Measurements from ENCODE around the gene MS4A7.

MS4A7 gene

DNA sequence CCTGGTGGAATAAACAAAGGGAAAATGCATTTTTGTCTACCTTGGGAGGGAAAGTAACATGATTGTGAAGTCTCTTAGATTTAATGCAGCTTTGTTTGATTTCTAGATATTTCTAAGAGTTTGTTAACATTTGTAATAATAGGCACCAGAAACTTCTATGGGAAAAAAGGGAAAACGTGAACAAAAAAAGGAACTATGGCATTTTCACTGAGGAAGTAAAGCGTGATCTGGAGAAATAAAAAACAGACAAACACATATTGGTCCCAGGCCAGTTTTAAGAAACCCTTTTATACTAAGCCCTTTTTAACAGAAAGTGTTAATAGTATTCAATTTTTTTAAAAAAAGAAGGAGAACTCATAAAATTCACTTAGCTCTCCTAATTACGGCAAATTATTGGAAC lies 6.9 kb upstream of the MS4A7 start:
- no peak for DNase-seq

DNA sequence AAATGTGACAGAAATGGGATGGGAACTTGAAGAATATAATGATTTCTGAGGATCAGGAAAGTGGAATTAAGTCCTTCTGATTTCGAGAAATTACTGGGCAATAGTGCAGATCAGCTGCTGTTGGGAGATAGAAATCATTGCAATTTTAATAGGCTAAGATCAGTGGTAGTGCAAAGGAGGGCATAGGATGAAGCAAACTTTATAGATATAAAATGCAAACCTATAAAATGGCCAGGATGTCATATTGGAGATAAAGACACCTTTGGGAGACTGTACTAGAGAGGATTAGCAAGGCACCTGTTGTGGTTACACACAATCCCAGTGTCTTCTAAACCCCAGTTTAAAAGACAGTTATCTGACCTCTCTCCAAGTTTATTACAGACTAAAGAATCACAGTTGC lies 6.5 kb upstream of the MS4A7 start:
- DNase-seq: no peak

DNA sequence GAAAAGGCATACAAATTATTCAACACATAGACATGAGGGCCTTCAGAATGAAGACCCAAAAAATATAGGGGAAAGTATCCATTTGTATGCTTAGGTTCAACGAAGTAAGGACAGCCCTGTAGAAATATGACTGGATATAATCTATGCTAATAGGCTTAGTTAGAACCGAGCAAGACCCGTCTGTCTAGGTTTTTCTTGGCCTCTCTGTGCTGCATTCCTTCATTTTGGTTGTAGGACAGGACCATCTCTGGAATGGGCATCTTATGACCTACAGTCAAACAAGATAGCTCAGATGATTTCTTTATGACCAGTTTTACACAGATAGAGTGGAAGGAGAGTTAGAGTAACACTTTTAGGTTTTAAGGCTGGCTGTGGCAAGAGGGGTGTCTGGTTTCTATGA lies 5.6 kb upstream of the MS4A7 start:
- DNase-seq: no peak

DNA sequence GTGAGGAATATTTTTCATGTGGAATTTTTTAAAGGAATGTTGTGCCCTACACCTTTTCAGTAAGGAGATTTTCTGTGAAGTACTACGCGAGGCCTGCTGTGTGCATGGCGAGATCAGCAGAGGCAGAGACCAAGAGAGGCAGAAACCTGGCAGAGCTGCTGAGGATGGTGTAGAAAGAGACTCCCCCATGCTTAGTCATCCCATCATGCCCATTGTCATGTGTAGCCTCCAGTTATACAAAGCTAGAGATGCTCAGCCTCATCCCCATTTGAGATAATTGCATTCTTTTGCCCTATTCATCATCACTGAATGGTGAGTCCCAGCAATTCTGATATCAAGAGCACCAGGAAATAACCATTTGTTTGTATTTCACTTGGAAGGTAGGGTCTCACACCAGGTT lies 3.0 kb upstream of the MS4A7 start:
- DNase-seq: no peak

DNA sequence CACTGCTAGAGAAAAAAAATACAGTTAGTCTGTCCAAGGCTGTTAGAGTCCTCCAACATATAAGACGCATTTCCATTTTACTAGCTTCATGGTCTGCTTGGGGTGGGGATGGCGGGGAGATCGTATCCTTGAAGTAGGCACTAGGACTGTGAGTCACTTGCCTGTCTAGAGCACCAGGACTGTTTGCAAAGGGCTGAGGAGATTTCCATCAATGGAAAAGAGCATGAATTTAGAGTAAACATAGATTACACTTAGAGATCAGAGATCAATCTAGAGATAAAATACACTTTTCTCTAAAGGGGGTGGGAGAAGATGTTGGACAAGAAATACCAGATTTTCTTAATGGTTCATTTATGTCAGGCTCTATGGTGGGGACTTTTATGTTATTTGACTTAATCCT lies 1.7 kb upstream of the MS4A7 start:
- no peak for DNase-seq

DNA sequence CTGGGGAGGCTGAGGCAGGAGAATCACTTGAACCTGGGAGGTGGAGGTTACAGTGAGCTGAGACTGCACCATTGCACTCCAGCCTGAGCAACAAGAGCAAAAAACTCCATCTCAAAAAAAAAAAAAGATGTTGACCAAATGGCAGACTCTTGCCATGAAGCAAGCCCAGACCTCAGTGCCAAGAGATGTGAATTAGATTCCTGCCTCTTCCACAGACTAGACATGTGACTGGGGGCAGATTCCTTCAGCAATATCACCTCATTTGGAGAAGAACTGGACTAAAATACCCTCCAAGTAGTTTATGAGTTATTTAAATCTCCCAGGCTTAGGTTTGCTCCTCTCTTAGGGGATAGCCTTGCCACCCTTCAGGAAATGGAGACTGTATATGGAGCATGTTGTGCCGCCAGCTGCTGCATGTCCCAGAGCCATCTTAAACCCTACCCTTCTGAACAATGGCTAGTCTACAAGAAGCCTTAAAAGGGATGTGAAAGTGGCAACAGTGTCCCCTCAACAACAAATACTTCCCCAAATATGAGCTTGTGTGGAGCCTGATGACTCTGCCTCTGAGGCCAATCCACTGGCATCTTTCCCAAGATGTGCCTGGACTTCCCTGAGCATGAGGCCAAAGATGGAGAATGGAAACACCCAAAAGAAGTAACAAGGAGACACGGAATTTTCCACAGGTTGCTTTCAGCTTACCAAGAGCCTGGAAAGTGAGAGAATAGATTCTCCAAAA lies 763 bp upstream of the MS4A7 start:
- no peak for DNase-seq

DNA sequence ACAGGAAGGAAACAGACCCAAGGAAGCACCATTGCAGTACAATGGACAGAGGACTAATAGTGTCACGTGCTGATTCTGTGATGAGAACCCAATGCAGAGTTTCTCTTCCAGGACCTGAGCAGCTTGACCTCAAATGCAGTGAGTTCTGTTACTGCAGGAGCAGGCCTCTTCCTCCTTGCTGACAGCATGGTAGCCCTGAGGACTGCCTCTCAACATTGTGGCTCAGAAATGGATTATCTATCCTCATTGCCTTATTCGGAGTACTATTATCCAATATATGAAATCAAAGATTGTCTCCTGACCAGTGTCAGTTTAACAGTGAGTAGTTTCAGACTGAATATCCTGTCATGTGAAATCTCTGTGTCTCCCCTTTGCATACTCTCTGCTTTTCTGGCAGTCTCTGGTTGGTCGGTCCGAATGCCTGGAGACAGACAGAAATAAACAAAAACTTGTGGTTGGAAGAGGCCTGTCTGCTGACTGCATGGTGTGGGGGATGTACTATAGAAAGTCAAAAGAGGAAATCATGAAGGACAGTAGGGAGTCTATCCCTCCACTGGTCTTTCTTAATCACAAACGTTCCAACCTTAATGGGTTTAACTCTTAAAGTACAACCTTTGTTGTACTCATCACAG lies 11.1 kb downstream of the MS4A7 start:
- no peak for DNase-seq

DNA sequence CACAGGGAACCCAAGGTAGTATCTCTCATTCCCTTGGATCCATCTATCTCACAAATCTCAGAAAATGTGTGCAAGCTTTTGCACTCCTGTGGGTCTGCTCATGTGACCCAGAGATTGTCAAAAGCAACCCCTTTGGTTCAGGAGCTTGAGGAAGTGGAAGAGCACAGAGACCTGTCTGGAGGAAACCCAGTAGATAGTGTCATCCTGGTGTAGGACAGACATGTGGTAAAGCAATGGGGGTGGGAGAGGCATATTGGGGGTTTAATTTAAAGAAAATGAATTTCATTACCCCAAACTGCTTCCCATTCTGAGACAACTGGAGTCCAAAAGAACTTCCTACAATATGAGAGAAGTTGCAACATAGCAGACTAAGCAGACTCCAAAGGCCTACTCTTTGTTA lies 12.1 kb downstream of the MS4A7 start:
- DNase-seq: no peak

DNA sequence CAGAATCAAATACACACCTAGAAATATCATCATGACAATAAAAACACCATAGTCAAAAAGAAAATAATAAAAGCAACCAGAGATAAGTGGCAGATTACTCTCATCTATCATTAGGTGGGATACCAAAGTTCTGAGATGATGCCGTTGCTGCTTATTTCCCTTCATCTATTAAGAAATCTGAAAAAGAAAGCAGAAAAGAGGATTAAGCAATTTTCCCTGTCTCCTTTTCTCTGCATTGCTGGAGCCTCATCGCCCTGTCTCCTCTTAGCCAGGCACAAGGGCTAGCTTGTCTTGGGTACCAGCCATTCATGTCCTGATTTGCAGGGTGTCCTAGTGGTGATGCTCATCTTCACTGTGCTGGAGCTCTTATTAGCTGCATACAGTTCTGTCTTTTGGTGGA lies 14.0 kb downstream of the MS4A7 start:
- DNase-seq: no peak

DNA sequence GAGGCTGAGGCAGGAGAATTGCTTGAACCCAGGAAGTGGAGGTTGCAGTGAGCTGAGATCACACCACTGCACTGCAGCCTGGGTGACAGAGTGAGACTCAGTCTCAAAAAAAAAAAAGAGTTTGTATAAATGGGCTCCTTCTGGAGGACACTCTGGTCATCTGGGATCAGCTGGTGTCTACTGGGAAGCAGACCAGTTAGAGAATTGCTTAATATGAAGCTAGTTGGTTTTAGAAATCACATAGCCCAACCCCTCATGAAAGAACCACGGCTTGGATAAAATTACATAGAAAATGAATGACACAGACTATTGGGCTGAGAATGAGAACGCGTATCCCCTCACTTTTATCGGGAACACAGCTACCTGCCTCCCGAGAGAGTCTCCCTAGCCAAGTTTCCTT lies 14.7 kb downstream of the MS4A7 start:
- no peak for DNase-seq

DNA sequence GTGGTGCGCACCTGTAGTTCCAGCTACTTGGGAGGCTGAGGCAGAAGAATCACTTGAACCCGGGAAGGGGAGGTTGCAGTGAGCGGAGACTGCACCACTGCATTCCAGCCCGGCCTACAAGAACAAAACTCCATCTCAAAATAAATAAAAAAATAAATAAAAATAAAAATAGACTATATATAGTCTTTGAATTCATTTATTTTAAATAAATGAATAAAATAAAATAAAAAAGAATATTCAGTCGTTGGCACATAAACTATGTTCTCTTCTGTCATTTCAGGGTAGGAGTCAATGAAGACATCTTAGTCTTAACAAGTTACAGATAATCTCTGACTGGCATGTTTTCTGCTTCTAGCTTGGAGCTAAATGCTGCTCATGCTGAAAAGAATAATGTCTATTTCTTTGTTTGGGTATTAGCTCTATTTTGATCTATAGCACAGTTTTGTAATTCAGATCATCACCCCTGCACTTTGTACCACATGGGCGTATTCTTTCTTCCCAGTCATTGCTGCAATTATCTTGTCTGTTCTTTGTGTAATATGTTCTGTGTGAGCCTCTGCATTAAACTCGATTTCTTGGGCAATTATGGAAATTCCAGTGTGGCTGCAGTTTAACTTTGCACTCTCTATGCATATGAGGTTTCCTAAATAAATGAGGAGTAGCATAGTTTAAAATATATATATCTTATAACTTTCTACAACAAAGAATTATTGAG lies 16.5 kb downstream of the MS4A7 start:
- DNase-seq: no peak

DNA sequence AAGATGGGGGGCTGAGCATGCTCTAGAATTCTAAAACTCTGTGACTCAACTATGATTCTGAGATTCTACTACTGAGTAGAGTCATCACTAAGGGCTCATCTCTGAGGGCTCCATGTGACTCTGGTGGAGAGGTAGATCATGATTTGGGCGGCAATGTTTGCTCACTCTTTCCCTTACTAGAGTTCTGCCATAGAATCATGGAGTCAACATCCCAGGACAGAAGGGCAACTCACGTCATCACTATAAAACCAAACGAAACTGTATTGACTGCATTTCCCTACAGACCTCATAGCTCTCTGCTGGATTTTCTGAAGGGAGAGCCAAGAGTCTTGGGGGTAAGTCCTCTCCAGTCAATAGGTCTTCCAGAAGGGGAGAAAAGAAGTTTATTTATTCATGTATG lies 18.1 kb downstream of the MS4A7 start, which contains the start of gene MS4A14:
TSS of gene MS4A14 (plus strand) at position 78 of the 400 bp plus-strand sequence. CDS start at position 198, 120 bp downstream.
- DNase-seq: no peak

DNA sequence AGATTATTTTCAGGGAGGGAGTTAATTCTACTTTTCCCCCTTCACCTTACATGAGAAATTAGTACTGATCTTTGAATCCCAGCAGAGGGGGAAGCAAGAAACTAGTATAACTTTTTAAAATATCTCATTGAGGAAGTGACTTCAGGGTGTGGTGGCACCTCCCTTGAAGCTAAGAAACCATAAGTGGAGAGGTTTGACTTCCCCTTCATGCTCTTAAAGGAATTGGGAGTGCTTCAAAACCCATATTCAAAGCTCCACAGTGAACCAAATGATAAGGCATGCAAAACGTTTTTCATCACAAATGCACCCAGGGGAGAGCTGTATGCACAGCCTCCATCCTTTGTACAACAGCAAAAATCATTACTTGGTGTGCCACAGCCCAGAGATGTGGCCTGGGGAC lies 18.5 kb downstream of the MS4A7 start:
- no peak for DNase-seq

DNA sequence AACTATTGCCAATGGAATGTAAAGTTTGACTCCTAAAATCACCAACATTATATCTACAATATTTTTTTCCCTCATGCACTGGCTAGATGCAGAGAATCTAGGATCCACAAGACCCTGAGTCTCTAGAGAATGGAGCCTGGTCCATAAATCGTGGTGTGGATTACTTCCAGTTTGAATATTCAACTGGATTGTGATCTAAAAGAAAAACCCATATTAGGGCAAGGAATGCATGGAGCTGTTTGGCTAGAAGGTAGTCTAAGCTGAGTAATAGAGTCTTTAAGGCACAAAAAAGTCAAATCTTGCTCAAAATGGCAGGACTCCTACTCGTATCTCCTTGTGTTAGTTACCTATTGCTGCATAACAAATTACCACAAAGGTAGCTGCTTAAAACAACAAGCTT lies 41.7 kb downstream of the MS4A7 start:
- DNase-seq: no peak

DNA sequence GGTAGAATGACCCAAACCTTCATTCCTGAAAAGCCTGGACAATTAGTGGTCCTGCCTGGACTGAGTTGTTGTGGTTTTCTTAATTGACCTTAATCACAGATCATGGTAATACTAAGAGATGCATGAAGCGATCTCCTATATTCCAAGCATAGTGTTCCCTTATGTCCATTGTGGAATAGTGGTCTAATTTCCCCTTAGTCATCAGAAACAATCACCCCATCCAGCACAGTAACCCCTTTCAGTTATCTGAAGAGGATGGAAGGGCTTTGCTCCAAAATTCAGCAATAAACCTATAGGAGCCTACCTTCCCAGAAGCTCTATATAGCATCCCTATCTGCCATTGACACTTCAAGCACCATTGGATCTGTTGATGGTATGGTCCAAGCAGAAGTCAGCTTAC lies 44.3 kb downstream of the MS4A7 start:
- no peak for DNase-seq

DNA sequence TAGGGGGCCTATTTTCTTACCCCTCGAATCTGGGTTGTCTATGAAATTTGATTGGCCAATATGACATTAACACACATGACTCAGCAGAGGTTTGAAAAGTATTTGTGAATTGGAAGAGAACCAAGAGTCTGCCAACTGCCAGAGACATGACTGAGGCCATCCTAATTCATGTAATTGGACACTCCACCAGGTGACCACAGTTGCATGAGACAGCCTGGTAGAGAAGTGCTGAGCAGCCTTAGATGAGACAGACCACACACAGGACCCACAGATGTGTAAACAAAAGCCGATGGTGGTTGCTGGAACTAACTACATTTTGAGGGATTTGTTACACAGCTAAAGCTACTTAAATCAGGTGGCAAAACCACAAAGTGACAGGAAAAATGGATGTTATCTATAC lies 50.2 kb downstream of the MS4A7 start:
- no peak for DNase-seq

DNA sequence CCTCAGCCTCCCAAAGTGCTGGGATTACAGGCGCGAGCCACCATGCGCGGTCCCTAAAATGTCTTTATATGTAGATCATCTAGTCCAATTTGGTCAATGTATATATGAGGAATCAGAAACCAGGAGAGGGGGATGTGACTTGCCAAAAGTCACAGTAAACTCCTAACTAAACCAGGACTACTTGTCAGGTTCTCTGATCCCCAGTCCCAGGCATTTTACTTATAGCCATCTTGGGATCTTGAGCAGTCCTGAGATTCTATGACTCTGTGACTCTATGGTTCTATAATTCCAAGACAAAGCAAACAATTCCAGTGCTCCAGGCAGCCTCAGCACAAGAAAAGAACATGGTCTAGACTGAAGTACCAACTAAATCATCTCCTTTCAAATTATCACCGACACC lies 50.9 kb downstream of the MS4A7 start, which contains the start of gene MS4A5:
TSS of gene MS4A5 (plus strand) at position 301 of the 400 bp plus-strand sequence. CDS start 103 bp downstream, outside the sequence.
- DNase-seq: no peak

DNA sequence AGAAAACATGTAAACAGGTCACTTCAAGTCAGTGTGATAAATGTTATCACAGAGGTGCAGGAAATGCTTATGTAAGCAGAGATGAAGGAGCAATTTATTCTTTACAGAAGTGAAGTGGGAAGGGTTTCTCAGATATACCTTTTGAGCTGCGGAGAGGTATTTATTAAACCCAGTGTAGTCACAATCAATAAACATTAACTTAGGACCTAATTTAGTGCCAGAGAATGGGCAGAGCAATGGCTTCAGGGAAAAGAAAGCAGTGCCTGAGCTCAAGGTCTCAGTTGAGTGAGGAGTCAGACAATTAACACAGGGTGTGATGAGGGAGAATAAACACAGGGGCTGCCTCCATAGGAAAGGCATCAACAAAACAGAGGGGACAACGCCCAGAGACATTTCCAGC lies 52.9 kb downstream of the MS4A7 start:
- no peak for DNase-seq

DNA sequence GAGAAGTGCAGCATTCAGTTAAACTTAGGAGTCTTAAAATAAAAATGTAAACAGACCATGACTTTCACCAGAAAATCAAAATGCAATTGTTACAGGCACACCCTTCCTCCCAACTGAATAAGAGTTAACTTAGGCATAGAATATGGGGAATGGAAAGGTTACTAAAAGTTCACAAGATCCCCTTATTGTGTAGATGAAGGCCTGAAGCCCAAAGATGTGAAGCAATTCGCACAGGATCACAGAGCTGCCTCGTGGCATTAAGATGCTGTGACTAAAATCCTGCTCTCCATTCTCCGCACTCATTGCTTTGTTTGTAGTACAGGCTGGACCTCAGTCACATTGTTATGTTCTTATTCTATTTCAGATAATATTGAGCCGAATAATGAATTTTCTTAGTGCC lies 55.1 kb downstream of the MS4A7 start:
- no peak for DNase-seq

All from NCI-H345 (cell line).